GM12874 (cell line): ENCODE results near the gene CYP2C19.

Experiments
- CTCF ChIP-seq: IDR thresholded peaks from 2 replicates; pipeline ENCODE4 v1.5.1; 2011; ENCODE audit warnings: low read depth, mild to moderate bottlenecking, control low read depth, low read length, moderate library complexity; ENCODE audit not compliant: insufficient read depth

Gene CYP2C19

GRCh38 chr10:94851263-94851662, 88.8 kb downstream of the CYP2C19 start:
- TF ChIP-seq CTCF, result no peak

DNA sequence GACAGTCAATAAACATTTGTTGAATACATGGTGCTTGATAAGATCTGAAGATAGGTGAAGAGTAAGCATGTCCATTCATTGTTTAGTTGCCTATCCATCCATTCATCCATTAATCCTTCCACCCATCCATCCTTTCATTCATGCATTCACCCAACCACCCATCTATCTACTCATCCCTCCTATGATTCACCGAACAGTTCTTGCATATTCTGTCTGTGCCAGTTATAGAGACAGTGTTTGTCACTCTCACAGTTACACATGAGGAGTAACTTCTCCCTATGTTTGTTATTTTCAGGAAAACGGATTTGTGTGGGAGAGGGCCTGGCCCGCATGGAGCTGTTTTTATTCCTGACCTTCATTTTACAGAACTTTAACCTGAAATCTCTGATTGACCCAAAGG, 90.0 kb downstream of the CYP2C19 start:
- no peak for TF ChIP-seq CTCF

- TF ChIP-seq CTCF, result no peak
Observed at GRCh38 chr10:94853065-94853464, 90.6 kb downstream of the CYP2C19 start.

GRCh38 chr10:94858005-94858404, 95.5 kb downstream of the CYP2C19 start:
- no peak for TF ChIP-seq CTCF

DNA sequence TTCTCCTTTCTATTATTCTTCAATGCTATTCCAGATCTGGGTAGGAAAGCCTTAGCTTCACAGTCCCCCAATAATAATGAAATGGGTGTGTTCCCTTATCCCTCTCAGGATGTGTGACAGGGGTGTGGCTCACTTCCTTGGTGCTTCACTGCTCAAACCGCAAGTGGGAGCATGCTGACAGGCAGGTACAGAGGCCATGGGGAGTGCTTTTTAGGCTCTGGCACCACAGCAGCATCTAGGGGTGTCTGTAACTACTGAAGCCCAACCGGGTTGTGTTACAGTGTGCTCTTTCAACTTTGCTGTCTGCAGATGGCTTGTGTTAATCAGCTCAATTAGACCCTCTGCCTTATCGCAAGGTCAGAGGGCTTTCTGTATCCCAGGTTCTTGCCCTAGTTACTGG, 96.6 kb downstream of the CYP2C19 start:
- TF ChIP-seq CTCF, result no peak

DNA sequence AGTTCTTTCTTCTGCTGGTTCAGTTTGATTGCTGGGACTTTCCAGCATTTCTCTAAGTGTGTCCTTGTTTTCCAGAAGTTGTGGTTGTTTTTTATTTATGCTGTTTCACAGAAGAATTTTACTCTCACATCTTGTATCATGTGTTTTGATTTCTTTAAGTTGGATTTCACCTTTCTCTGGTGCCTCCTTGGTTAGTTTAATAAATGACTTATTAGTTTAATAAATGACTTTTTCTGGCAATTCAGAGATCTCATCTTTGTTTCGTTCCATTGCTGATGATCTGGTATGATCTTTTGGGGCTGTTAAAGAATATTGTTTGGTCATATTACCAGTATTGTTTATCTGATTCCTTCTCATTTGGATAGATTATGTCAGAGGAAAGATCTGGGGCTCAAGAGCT, 116.2 kb downstream of the CYP2C19 start:
- TF ChIP-seq CTCF, result no peak

GRCh38 chr10:94879214-94879613, 116.7 kb downstream of the CYP2C19 start:
- no peak for TF ChIP-seq CTCF

DNA sequence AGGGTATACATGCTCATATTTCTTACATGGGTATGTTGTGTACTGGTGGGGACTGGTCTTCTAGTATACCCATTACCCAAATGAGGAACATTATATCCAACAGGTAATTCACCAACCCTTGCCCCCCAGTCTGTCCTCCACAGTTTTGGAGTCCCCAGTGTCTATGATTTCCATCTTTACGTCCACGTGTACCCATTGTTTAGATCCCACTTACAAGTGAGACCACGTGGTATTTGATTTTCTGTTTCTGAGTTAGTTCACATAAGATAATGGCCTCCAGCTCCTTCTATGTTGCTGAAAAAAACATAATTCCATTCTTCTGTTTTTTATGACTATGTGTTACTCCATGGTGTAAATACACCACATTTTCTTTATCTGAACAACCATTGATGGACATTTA, 126.6 kb downstream of the CYP2C19 start:
- TF ChIP-seq CTCF, result no peak
